DMS 273 treated with DMSO at 0.1 percent for 48 hours (cell line): ENCODE measurements around the gene WBP1L.
"Not testable (repeated sequence)": the region's sequence is repeated elsewhere in the genome, so short reads cannot be mapped to it uniquely, and the experiment has no call there.

Experiments
- DNase-seq: peaks from one replicate; lab custom pipeline; 2025; lab: John Stamatoyannopoulos, UW

Gene WBP1L

GRCh38 chr10:102838276-102838927 is 94.7 kb downstream of the WBP1L start:
- not testable (repeated sequence) for DNase-seq

GRCh38 chr10:102841827-102842345 is 98.1 kb downstream of the WBP1L start:
- DNase-seq: no peak

DNA sequence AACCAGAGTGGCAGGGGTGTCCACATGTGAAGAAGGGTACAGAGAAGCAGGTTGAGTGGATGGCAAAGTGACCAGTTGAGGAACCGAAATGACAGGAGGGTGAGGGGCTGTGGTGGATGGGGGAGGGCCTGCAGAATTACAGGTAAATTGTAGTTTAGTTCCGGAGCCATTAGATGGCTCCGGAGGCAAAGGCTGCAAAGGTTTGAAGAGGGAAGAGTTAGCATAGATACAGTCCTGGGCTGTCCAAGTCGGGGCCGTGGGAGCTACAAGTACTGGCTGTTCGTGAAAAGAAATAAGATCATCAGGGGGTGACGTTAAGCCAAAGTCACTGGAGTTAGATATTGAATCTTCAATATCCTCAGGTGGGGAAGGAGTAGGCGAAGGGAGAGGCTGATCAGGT is 99.4 kb downstream of the WBP1L start:
- DNase-seq: not testable (repeated sequence)

- DNase-seq: not testable (repeated sequence)
These were observed 100.5 kb downstream of the WBP1L start for GRCh38 chr10:102844190-102844776.

GRCh38 chr10:102845352-102845902 is 101.7 kb downstream of the WBP1L start:
- DNase-seq: no peak

DNA sequence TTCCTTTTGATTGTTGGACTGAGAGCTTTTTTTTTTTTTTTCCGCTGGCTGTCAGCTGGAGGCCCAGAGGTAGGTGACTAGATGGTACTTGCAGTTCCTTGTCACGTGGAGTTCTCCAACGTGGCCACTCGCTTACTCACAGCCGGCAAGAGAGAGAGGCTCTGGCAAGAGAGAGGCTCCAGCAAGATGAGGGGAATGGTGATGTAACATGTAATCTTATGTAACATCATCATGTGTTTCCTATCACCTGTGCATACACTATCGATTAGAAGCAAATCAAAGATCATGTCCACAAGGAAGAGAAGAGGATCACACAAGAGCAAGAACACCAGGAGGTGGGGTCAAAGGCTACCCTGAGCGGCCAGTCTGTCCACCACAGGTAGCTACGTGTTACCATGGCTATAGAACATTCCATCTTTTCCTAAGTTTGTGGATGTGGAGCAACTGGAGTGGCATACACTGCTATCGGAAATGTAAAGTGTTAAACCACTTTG is 106.3 kb downstream of the WBP1L start:
- DNase-seq: no peak

DNA sequence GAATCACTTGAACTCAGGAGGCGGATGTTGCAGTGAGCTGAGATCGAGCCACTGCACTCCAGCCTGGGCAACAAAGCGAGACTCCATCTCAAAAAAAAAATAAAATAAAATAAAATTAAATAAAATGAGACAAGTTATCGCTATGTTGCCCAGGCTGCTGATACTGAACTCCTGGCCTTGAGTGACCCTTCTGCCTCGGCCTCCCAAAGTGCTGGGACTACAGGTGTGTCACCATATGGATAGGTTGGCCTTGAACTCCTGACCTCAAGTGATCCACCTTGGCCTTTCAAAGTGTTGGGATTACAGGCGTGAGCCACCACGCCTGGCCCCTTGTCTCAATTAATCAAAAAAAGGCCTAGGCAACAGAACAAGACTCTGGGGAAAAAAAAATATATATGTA is 109.5 kb downstream of the WBP1L start:
- DNase-seq: not testable (repeated sequence)

DNA sequence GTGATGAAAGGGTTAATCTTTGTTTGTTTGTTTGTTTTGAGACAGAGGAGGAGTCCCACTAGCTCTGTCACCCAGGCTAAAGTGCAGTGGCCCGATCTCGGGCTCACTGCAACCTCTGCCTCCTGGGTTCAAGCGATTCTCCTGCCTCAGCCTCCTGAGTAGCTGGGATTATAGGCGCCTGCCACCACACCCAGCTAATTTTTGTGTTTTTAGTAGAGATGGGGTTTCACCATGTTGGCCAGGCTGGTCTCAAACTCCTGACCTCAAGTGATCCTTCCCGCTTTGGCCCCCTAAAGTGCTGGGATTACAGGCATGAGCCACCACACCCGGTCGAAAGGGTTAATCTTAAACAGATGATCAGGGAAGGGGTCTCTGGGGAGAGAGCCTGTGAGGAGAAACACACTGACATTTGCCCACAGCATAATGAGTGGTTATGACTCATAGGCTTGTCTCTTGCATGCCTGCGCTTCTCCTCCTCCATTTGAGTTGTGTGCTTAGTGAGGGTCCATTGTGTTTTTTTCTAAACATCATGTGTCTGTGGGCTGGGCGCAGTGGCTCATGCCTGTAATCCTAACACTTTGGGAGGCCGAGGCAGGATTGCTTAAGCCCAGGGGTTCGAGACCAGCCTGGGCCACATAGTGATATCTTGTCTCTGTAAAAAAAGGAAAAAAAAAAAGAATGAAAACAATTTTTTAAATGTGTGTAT is 112.1 kb downstream of the WBP1L start:
- DNase-seq: not testable (repeated sequence)

DNA sequence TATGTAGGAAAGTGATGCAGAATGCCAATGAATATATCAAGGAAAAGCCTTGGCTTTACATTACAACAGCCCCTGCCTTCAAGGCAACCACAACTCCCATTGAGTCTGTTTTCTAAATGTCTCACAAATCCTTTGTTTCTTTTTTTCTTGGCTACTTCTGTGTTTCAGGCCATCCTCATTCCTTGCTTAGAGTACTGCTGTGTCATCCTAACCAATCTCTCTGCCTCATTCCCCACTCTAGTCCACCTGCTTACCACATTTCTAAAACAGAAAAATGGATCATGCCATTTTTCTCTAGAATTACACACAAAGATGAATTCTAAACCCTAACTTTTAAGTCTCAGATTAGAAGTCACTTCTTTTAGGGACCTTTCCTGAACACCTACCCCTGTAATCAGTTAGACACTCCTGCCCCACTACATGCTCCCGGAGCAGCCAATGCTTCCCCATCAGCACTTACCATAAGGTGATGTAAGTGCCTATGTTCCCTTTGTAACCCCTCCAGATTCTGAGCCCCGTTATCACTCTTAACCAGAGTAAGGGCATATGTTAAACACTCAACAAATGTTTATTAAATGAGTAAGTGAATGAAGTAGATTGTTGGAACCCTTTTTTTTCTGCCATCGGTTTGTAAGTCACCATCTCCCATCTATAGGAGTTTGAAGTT is 113.1 kb downstream of the WBP1L start:
- no peak for DNase-seq

DNA sequence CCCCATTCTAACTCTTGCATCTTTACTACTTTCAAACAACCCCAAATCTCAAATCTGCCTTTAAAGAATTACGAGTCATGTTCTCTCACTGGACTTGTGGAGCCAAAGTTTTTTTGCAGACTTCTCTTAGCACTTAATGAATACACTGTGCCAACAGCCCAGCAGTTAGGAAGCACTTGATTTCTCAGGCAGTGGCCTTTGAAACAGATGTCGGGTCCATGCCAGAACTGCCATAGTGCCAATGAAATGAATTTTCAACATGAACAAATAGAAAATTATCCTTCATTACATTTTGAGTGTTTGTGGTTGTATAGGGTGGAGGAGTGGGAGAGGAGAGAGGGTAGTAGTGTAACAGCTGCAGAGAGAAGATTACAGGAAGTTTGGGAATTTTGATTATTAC is 116.2 kb downstream of the WBP1L start:
- DNase-seq: no peak

GRCh38 chr10:102863660-102864059 is 119.9 kb downstream of the WBP1L start:
- DNase-seq: no peak

- DNase-seq: no peak
These were observed 121.9 kb downstream of the WBP1L start for GRCh38 chr10:102865620-102866019.
